GM23338 (cell line): ENCODE results near the gene DHDDS.

Experiments
- CREB1 ChIP-seq: fragments of 250-450 bp; sonication (Bioruptor Pico); IDR thresholded peaks from 2 replicates; pipeline ENCODE4 v1.5.0; 2020; ENCODE audit warnings: low read depth, mild to moderate bottlenecking, moderate library complexity
- EZH2 ChIP-seq: fragments of 200-600 bp; sonication (generic); IDR thresholded peaks from one replicate; pipeline ENCODE4 v1.8.0; 2017; ENCODE audit warnings: antibody characterized with exemption, mild to moderate bottlenecking, low read depth; ENCODE audit not compliant: unreplicated experiment
- EZH2phosphoT487 ChIP-seq: fragments of 200-600 bp; sonication (generic); IDR thresholded peaks from one replicate; pipeline ENCODE4 v1.8.1; 2018; ENCODE audit warnings: antibody characterized with exemption; ENCODE audit not compliant: unreplicated experiment
- JUNB ChIP-seq: IDR thresholded peaks from one replicate; pipeline ENCODE4 v1.6.1; 2016; ENCODE audit warnings: antibody characterized with exemption; ENCODE audit not compliant: unreplicated experiment
- NANOG ChIP-seq: IDR thresholded peaks from 2 replicates; pipeline ENCODE4 v1.6.1; 2016; ENCODE audit warnings: antibody characterized with exemption, borderline replicate concordance
- POLR2AphosphoS5 ChIP-seq: IDR thresholded peaks from 2 replicates; pipeline ENCODE4 v1.6.1; 2016; ENCODE audit warnings: antibody characterized with exemption, low read depth
- REST ChIP-seq: IDR thresholded peaks from one replicate; pipeline ENCODE4 v1.6.1; 2018; ENCODE audit warnings: antibody characterized with exemption; ENCODE audit not compliant: unreplicated experiment
- STAT1 ChIP-seq: IDR thresholded peaks from one replicate; pipeline ENCODE4 v1.6.1; 2016; ENCODE audit warnings: antibody characterized with exemption; ENCODE audit not compliant: unreplicated experiment
- TF ChIP-seq, protein P1 (sequence below), 2 experiments: fragments of 200-600 bp in 1 of 2; sonication (generic) in 1 of 2; conservative IDR thresholded peaks; 2 replicates each; pipeline versions ENCODE4 v1.5.1 to v1.6.1; 2016 to 2017; ENCODE audit warnings: antibody characterized with exemption in 2 of 2, low read depth in 2 of 2, mild to moderate bottlenecking in 2 of 2, moderate library complexity in 1 of 2
- TF ChIP-seq, protein P2 (sequence below): fragments of 250-450 bp; sonication (Bioruptor Pico); IDR thresholded peaks from 2 replicates; pipeline ENCODE4 v1.5.0; 2020; ENCODE audit warnings: mild to moderate bottlenecking, moderate library complexity

DNA sequence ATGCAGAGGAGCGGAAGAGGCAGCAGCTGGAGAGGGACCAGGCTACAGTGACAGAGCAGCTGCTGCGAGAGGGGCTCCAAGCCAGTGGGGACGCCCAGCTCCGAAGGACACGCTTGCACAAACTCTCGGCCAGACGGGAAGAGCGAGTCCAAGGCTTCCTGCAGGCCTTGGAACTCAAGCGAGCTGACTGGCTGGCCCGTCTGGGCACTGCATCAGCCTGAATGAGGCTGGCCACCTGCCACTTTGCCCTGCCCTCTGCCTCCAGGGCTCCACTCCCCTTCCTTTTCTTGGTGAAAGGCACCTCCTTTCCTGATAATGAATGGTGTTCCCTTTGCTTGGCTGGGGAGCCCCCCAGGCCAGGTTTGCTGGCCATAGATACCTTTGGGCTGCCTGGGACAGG lies 36.8 kb downstream of the DHDDS start:
- TF ChIP-seq, protein P1, sequence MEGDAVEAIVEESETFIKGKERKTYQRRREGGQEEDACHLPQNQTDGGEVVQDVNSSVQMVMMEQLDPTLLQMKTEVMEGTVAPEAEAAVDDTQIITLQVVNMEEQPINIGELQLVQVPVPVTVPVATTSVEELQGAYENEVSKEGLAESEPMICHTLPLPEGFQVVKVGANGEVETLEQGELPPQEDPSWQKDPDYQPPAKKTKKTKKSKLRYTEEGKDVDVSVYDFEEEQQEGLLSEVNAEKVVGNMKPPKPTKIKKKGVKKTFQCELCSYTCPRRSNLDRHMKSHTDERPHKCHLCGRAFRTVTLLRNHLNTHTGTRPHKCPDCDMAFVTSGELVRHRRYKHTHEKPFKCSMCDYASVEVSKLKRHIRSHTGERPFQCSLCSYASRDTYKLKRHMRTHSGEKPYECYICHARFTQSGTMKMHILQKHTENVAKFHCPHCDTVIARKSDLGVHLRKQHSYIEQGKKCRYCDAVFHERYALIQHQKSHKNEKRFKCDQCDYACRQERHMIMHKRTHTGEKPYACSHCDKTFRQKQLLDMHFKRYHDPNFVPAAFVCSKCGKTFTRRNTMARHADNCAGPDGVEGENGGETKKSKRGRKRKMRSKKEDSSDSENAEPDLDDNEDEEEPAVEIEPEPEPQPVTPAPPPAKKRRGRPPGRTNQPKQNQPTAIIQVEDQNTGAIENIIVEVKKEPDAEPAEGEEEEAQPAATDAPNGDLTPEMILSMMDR (conservative IDR thresholded peaks at IDR 0.05; ENCODE audit: low read depth in 2 of 2), result no peak
- TF ChIP-seq EZH2, result no peak
- TF ChIP-seq CREB1 (CRISPR knock-in tag), result no peak
- no peak for TF ChIP-seq POLR2AphosphoS5
- no peak for TF ChIP-seq JUNB
- TF ChIP-seq, protein P2, sequence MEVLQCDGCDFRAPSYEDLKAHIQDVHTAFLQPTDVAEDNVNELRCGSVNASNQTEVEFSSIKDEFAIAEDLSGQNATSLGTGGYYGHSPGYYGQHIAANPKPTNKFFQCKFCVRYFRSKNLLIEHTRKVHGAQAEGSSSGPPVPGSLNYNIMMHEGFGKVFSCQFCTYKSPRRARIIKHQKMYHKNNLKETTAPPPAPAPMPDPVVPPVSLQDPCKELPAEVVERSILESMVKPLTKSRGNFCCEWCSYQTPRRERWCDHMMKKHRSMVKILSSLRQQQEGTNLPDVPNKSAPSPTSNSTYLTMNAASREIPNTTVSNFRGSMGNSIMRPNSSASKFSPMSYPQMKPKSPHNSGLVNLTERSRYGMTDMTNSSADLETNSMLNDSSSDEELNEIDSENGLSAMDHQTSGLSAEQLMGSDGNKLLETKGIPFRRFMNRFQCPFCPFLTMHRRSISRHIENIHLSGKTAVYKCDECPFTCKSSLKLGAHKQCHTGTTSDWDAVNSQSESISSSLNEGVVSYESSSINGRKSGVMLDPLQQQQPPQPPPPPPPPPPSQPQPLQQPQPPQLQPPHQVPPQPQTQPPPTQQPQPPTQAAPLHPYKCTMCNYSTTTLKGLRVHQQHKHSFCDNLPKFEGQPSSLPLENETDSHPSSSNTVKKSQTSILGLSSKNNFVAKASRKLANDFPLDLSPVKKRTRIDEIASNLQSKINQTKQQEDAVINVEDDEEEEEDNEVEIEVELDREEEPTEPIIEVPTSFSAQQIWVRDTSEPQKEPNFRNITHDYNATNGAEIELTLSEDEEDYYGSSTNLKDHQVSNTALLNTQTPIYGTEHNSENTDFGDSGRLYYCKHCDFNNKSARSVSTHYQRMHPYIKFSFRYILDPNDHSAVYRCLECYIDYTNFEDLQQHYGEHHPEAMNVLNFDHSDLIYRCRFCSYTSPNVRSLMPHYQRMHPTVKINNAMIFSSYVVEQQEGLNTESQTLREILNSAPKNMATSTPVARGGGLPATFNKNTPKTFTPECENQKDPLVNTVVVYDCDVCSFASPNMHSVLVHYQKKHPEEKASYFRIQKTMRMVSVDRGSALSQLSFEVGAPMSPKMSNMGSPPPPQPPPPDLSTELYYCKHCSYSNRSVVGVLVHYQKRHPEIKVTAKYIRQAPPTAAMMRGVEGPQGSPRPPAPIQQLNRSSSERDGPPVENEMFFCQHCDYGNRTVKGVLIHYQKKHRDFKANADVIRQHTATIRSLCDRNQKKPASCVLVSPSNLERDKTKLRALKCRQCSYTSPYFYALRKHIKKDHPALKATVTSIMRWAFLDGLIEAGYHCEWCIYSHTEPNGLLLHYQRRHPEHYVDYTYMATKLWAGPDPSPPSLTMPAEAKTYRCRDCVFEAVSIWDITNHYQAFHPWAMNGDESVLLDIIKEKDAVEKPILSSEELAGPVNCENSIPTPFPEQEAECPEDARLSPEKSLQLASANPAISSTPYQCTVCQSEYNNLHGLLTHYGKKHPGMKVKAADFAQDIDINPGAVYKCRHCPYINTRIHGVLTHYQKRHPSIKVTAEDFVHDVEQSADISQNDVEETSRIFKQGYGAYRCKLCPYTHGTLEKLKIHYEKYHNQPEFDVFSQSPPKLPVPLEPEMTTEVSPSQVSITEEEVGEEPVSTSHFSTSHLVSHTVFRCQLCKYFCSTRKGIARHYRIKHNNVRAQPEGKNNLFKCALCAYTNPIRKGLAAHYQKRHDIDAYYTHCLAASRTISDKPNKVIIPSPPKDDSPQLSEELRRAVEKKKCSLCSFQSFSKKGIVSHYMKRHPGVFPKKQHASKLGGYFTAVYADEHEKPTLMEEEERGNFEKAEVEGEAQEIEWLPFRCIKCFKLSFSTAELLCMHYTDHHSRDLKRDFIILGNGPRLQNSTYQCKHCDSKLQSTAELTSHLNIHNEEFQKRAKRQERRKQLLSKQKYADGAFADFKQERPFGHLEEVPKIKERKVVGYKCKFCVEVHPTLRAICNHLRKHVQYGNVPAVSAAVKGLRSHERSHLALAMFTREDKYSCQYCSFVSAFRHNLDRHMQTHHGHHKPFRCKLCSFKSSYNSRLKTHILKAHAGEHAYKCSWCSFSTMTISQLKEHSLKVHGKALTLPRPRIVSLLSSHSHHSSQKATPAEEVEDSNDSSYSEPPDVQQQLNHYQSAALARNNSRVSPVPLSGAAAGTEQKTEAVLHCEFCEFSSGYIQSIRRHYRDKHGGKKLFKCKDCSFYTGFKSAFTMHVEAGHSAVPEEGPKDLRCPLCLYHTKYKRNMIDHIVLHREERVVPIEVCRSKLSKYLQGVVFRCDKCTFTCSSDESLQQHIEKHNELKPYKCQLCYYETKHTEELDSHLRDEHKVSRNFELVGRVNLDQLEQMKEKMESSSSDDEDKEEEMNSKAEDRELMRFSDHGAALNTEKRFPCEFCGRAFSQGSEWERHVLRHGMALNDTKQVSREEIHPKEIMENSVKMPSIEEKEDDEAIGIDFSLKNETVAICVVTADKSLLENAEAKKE (CRISPR knock-in tag), result no peak
- no peak for TF ChIP-seq EZH2phosphoT487
- TF ChIP-seq STAT1, result no peak
- no peak for TF ChIP-seq NANOG
- TF ChIP-seq REST, result no peak
